HL-60 (cell line): ENCODE results near the gene CALHM6.
"Not testable (repeated sequence)": the region's sequence is repeated elsewhere in the genome, so short reads cannot be mapped to it uniquely, and the experiment has no call there.

Source experiments
- DNase-seq, 2 experiments: peaks; one replicate each; pipeline ENCODE4 v3.0.0-alpha.2; 2010 to 2020; ENCODE audit warnings: low read depth in 1 of 2, low spot score in 1 of 2
- H3K27ac ChIP-seq: fragments of 250-450 bp; sonication (Bioruptor Pico); replicated peaks from 2 replicates; pipeline ENCODE4 v1.5.1; 2020; ENCODE audit warnings: mild to moderate bottlenecking, moderate library complexity
- H3K27me3 ChIP-seq: fragments of 250-450 bp; sonication (Bioruptor Pico); 2 replicates; pipeline ENCODE4 v1.5.1; 2021; ENCODE audit warnings: mild to moderate bottlenecking, moderate library complexity; ENCODE audit not compliant: insufficient read depth, poor library complexity, severe bottlenecking
- H3K4me3 ChIP-seq: replicated peaks from 2 replicates; pipeline ENCODE4 v1.5.1; 2011; ENCODE audit warnings: mild to moderate bottlenecking, control low read depth, low read length; ENCODE audit not compliant: insufficient read depth
- CTCF ChIP-seq: IDR thresholded peaks from one replicate; pipeline ENCODE4 v1.5.1; 2011; ENCODE audit warnings: low read length, control low read depth, inconsistent platforms; ENCODE audit not compliant: insufficient read depth
- GABPA ChIP-seq: IDR thresholded peaks from 2 replicates; pipeline ENCODE4 v1.6.1; 2012; ENCODE audit warnings: low read depth
- POLR2AphosphoS5 ChIP-seq: IDR thresholded peaks from 2 replicates; pipeline ENCODE4 v1.6.1; 2012; ENCODE audit warnings: low read depth
- REST ChIP-seq: IDR thresholded peaks from 2 replicates; pipeline ENCODE4 v1.6.1; 2012; ENCODE audit warnings: low read depth; ENCODE audit not compliant: insufficient replicate concordance
- SPI1 ChIP-seq: IDR thresholded peaks from 2 replicates; pipeline ENCODE4 v1.6.1; 2012; ENCODE audit warnings: low read depth, mild to moderate bottlenecking, borderline replicate concordance

Gene CALHM6

DNA sequence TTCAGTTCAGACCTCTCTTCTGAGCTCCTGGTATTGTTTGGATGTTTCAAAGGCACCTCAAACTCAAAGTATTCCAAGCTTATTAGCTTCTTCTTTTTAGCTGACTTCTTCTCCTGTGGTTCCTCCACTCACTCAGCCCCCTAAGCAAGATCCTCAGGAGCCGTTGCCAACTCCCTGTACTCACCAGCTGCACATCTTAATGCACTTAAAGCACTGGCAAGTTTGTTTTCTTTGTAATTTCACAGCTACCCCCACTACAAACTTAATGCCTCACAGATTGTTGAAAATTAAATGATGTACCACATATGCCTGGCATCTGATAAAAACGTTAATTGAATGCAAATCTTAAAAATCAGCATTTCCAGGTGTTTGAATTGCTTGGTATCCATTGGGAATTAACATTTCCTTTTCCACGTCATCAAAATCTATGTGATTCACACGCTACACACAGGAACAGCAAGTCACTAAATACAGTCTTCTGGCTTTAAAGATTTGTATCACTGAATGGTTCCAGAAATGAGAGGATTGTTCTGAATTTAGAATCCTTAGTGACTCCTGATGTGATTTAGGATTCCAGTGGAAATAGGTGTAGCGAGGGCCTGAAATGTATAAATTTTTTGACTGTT, 24.5 kb downstream of the CALHM6 start:
- no peaks in the 10 kb centered on the region for H3K27me3 ChIP-seq
- TF ChIP-seq POLR2AphosphoS5, result no peak
- TF ChIP-seq CTCF, result no peak
- no peak overlapping the region for H3K27ac ChIP-seq
- H3K4me3 ChIP-seq, result no peak overlapping the region
- DNase-seq, result no peak

GRCh38 chr6:116491610-116492330, 30.6 kb downstream of the CALHM6 start:
- H3K4me3 ChIP-seq, result no peak overlapping the region
- peak overlapping the region; percentile 78 for H3K27ac ChIP-seq
- no peaks in the 10 kb centered on the region for H3K27me3 ChIP-seq
- TF ChIP-seq SPI1, result no peak
- no peak for TF ChIP-seq CTCF
- no peak for TF ChIP-seq REST
- no peak for TF ChIP-seq GABPA
- no peak for TF ChIP-seq POLR2AphosphoS5
- DNase-seq, result no peak

- no peaks in the 10 kb centered on the region for H3K27me3 ChIP-seq
- TF ChIP-seq POLR2AphosphoS5 (no peak), CTCF (no peak), SPI1 (no peak), GABPA (no peak), REST (no peak)
- no peak overlapping the region for H3K4me3 ChIP-seq
- H3K27ac ChIP-seq, result peak overlapping the region; percentile 78
- peak in 1 of 2 experiments; percentile 78 for DNase-seq
Observed at GRCh38 chr6:116492331-116493067, 31.3 kb downstream of the CALHM6 start.

GRCh38 chr6:116495161-116495560, 34.0 kb downstream of the CALHM6 start:
- not testable (repeated sequence) for H3K4me3 ChIP-seq, H3K27me3 ChIP-seq, DNase-seq, H3K27ac ChIP-seq
